ENCODE data around the gene JAG2.

The JAG2 gene

DNA sequence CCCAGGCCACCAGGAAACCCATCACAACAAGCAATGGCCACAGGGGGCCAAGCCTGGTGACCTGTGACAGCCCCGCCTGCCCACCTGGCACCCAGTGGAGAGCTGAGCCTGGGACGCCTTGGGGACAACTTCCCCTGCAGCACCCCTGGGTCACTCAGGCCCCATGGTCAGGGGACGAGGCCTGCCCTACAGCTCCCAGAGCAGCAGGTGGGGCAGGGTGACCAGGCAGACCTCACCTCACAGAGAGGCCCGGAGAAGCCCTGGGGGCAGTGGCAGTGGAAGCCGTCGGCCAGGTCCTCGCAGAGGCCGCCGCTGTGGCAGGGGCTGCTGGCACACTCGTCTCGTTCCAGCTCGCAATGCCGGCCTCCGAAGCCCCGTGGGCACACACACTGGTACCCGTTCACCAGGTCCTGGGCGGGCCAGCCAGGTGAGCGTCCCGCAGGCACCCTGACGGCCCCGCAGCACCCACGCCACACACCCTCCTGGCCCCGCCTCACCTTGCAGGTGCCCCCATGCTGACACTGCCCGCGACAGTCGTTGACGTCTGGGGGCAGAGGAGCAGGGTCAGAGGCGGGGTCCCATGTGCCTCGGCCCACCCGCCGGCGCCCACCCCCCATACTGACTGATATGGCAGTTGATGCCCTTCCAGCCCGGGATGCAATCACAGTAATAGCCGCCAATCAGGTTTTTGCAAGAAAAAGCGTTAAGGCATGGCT is 18.1 kb downstream of the JAG2 start:
- DNase-seq (ENCODE audit: low spot score), result no peak

DNA sequence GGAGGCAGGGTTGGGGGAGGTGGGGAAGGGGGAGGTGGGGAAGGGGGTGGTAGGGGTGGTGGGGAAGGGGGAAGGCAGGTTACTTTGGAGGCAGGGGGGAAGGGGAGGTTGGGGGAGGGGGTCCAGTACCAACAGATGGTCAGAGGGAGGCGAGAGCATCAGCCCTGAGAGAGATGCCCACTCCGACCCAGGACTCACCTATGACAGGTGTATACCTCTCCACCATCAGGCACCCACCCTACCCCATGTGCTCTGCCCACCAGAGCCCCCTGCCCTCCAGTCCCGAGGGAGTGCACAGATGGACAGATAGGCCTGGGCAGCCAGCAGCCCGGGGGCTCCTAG is 18.6 kb downstream of the JAG2 start:
- DNase-seq (ENCODE audit: low spot score), result no peak

DNA sequence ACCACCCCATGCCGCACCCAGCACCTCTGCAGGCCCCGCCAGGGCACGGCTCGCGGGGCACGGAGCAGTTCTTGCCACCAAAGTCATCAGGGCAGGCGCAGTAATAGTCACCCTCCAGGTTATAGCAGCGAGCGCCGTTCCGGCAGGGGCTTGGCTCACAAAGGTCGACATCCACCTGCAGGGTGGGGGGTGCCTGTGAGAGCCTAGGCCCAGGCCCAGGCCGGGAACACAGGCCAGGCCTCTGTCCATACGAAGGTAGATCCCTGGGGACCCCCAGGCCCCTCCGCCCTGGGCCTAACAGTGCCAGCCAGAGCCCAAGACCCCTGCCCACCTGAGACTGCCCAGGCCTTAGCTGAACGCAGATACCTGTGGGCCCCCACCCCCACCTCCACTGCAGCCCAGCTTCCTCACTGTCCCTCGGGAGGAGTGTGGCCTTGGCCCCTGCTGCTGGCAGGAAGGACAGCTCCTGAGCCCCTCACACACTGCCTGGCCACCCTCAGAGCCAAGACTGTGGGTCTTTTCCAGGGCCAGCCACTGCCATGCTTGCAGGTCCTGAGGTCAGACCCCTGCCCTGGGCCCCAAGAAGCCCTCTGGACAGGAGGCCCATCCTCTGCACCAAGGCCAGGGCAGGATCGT is 19.3 kb downstream of the JAG2 start:
- DNase-seq (ENCODE audit: low spot score), result no peak

DNA sequence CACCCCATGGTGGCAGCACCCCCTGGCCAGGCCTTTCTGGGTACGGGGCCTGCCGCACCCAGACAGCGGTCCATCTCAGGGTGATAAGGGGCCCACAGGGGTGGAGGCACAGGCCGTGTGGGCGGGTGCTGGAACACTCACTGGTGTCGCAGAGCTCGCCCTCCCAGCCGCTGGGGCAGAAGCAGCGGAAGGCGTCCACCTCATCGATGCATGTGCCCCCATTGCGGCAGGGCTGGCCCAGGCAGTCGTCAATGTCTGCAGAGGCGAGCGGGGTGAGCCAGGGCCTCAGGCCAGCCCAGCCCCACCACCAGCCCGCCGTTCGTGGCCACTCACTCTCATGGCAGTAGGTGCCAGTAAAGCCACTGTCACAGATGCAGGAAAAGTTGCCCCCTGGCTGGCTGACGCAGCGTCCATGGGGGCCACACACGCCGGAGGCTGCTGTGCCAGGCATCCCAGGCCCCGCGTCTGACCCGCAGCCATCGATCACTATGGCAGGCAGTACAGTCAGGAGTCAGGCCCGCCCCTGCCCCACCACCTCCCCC is 19.9 kb downstream of the JAG2 start:
- DNase-seq (ENCODE audit: low spot score), result no peak

DNA sequence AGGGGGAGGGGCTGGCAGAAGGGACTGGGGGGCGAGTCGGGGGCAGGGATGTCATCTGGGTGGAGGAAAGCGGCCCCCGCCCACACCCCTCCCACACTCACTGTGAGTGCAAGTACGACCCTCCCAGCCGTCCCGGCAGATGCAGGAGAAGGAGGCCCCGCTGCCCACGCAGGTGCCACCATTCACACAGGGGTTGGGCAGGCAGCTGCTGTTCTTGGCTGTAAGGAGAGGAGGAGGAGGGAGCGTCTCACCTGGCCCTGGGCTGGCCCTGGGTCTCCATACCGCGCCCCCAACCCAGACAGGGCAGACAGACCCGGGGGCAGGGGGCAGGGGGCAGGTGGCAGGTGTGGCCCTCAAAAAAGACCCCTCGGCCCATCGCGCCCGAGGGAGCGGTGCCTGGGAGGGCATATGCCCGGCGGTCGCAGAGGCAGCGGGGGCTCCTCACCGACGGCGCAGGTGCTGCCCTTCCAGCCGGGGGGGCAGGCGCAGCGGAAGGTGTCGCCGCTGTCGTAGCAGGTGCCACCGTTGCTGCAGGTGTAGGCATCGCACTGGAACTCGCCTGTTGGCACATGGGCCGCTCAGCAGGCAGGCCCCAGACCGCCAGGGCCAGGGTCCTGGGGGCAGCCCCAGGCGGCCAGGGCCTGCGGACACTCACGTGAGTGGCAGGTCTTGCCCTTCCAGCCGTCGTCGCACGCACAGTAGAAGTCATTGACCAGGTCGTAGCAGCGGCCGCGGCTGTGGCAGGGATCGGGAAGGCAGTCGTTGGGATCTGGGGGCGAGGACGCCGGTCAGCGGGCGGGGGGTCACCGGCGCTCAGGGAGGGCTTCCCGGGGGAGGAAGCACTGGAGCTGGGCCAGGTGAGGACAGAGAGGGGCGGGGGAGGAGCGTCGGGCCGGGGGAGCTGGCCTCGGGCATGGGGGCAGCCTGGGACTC is 20.6 kb downstream of the JAG2 start:
- no peak for DNase-seq (ENCODE audit: low spot score)

DNA sequence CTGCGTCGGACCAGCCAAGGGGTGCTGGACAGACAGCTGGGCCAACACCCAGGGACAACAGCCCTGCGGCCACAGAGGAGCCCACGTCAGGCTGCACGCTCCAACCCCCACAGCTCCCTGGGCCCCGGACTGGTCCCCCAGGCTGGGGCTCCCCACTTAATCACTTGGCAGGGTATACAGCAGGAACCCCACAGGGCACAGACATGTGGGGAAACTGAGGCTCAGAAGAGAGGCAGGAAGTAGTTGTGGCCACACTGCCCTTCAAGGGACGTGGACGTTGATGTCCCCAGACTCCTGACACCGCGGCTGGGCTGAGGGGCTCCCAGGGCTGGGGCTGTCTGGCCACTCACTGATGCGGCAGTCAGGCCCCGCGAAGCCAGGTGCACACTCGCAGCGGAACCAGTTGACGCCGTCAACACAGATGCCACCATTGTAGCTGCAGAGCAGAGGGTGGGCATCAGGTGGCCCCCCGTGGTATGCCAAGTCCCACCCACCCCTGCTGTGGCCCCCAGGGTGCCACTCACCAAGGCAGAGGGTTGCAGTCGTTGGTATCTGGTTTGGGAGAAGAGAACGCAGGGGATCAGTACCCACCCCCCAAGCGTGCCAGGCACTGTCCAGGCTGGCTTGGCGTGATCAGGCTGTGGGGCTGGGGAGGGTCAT is 21.5 kb downstream of the JAG2 start:
- no peak for DNase-seq (ENCODE audit: low spot score)

DNA sequence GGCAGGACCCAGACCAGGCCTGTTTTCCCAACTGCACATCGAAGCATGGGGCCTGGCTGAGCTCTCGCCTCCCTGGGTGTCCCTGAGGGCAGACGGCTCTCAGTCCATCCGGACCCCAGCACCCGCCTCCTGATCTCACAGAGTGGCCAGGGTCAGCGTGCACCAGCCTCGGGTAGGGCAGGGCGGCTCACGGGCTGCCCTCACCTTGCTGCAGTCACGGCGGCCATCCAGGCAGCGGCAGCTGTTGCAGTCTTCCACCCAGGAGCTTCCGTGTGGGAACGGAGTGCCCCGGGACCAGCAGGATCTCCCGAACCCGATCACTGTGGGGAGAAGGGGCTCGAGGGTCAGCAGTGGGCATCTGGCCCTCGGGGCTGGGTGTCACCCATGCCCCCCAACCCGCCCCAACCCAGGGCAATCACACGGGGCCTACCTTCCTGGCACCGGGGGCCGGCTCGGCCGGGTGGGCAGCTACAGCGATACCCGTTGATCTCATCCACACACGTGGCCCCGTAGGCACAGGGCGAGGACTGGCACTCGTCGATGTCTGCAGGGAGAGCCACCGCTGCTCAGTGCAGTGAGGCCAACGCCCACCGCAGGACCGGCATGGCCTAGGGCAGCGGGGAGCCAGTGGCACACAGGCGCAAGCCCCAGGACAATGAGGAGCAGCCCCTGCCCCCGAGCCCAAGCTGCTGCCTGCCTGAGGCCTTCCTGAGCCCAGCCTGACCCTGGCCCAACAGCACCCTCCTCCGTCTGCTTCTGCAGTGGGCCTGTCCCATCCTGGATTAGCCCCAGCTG is 22.2 kb downstream of the JAG2 start:
- DNase-seq (ENCODE audit: low spot score), result no peak

DNA sequence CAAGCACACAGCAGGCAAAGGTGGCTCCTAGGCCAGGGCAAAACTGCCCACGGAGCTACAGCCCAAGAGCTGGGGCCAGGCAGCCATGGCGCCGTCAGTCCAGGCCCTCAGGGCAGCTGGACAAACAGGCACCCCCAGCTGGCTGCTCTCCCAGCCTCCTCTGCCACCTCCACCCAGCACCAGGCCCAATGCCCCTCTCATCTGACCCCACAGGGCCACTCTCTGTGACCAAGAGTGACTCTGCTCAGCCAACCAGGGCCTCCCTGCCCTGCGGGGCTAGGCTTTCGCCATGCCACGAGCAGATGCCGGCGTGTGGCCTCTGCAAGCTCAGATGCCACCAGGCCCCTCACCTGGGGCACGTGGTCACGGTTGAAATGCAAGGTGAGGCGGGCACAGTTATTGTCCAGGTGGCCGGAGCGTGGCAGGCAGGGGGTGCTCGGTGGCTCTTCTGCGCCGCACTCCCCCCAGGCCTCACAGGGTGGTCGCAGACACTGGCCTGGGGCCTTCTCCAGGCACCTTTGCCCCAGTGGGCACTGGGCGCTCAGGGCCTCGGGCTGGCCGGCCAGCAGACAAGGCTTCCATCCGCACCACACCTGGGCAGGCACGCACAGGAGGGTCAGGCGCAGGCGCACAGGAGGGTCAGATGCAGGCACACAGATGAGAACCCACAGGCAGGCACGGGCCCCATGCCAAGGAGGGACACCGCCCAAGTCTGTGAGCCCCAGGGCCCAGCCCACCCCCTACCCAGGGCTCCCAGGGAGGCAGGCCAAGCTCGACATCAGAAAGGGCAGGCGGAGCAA is 23.0 kb downstream of the JAG2 start:
- DNase-seq (ENCODE audit: low spot score), result no peak

DNA sequence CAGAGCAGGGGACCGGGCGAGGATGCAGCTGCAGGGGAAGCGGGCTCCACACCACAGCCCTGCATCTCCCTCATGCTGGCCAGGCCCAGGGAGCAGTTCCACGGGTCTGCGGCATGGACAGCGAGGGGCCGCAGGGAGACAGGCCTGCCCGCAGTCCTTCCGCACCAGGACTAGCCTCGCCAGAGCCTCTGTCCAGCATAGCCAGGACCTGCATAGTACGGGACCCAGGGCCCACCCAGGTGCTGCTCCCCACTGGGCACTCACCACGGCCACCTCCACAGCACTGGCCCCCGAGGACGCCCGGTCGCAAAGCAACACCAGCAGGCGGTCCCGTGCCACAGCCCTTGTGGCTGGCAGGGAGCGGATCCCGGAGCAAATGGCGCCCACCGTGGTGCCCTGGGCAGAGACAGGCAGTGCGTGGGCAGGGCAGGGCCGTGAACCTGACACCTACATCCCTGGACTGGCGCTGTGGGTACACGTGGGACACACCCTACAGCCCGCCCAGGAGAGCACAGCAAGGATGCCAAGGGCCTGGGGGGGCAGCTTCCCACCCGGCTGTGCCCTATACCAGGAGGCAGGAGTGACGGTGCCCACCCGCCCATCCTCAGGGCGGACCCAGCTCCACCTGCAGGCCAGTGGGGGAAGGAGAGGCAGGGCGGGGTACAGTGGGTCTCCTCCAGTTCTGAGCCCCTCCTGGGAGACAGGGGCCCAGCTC is 23.8 kb downstream of the JAG2 start:
- no peak for DNase-seq (ENCODE audit: low spot score)

DNA sequence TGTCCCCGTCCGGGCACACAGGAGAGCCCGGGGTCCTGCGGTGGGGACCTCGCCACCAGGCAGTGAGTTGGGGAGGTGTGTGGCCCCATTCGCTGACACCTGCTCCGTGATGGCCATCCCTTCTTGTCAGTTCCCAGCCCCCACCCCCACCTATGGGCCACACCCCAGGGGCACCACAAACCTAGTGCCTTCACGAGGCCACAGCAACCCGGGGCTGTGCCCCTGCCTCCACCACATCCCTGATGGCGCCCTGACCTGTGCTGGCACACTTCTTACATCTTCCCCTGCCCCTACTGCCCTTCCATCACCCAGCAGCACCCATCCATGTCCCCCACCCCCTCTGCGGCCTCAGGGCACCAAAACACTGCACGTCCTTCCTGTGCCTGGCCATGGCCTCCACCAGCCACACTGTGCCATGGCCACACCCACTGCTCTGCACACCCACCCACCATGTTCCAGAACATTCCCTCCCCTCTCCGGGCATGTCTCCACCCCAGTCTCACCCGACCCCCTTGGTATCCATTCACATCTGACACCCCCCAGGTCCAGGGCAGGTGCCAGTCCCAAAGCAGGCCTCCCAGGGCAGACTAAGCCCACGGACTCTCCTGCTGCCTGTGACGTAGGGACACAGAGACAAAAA is 24.4 kb downstream of the JAG2 start:
- DNase-seq (ENCODE audit: low spot score), result no peak

DNA sequence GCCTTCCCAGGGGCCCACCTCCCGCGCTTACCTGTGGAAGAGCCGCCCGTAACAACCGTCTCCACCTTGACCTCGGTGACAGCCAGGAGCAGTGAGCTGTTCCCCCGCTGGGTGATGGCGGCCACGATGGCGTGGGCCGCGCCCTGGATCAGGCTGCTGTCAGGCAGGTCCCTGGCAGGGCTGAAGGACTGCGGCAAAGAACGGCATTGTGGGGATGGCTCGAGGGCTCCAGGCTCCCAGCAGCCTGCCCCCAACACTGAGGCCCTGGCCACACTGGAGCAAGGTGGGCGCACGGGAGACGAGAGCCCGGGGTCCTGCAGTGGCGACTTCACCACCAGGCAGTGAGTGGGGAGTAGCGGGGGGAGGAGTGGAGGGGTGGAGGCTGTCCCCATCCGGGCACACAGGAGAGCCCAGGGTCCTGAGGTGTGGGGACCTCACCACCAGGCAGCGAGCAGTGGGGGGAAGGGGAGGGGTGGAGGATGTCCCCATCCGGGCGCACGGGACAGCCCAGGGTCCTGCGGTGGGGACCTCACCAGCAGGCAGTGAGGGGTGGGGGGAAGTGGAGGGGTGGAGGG is 25.0 kb downstream of the JAG2 start:
- no peak for DNase-seq (ENCODE audit: low spot score)

DNA sequence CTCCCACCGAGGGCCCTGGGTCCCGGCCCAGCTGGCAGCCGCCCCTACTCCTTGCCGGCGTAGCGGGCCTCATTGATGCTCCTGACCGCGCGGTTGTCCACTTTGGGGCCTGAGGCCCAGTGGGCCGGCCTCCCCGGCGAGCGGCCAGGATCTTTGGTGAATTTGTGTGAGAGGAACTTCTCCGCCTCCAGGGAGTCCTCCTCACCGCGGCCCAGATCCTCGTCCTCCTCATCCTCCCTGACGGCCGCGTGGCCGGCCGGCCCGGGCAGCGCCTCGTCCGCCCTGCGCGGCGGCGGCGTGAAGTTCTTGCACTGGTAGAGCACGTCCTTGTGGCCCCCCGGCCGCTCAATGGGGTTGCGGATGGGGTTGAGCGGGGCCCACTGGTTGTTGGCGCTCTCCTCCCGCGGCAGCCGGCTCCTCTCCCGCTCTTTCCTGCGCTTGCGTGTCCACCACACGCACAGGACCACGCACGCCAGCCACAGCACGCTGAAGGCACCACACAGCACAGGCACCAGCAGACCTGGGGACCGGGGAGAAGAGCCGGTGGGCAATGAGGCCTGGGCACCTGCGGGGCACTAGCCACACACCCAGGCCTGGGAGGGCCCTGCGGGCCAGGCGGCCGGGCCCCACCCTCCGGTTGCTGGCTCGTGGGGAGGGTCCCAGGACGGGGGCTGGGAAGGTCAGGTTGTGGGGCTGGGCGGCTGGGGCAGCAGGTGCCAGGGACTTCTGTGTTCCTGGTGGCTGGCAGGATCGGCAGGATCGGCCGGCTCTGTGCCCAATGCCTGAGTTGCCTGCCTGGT is 25.7 kb downstream of the JAG2 start:
- DNase-seq (ENCODE audit: low spot score), result no peak

DNA sequence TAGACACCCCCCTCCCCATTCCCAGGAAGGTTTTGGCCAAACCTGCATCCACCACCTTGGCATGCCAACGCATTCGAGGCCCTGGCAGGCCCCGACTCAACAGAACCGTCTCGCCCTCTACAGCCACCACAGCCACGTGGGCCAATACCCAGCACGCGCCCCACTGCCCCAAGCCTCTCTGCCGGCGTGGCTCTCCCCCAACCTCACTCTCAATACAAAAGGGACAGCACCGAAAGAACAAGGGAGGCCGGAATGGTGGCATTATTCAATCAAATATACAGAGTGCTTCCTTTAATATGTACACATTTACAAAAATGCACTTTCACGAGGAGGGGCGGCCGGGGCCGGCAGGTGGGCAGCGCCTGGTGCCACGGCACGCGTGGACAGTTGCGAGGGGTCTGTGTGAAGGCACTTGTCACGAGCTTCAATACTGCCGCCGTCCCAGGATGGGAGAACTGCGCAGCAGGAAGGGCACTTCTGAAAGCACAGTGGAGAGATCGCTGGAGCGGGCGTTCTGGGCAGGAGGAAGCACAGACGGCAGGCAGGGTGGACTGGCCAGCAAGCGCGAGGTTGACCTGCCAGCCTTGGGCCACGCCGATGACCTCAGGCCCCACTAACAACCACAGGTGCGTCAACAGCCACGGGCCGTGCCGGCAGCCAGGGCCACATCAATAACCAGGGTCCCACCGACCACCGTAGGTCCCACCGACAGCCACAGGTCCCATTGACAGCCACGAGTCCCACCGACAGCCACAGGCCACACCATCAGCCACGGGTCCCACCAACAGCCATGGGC is 26.9 kb downstream of the JAG2 start:
- no peak for DNase-seq (ENCODE audit: low spot score)

DNA sequence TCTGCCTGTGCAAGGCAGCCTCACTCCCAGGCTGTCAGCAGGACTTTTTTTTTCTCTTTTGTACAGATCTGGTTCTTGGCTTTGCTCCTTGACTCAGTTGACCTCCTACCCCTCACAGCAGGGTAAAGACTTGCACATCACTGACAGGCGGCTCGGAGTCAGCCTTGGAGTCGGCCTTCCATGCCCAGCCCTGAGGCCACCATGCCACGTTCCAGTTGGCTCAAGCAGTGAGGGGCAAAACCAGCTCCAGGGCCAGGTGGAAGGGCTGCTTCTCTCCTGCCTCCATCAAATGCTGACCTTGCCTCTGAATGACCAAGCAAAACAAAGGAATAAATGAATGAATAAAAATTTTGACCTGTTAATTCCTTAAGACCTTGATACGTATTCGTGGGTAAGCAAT is 27.6 kb downstream of the JAG2 start:
- no peak for DNase-seq (ENCODE audit: low spot score)

DNA sequence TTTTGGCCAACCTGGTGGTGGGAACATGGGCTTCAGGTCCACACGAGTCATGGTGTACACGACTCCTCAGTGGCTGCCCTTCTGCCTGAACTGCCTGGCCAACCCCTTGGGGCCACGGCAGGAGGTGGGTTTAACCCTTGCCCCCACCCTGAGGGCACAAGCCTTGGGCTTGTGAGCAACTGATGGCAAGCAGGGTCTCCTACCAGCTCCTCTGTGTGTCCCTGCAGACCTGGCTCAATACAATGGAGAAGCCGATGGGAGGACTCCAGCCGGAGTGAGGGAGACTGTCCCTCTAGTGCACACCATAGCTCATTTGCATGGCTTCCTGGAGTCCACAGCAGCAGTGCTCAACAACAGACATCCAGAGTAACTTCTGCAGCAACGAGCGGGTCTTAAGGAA is 28.0 kb downstream of the JAG2 start:
- DNase-seq (ENCODE audit: low spot score), result no peak

DNA sequence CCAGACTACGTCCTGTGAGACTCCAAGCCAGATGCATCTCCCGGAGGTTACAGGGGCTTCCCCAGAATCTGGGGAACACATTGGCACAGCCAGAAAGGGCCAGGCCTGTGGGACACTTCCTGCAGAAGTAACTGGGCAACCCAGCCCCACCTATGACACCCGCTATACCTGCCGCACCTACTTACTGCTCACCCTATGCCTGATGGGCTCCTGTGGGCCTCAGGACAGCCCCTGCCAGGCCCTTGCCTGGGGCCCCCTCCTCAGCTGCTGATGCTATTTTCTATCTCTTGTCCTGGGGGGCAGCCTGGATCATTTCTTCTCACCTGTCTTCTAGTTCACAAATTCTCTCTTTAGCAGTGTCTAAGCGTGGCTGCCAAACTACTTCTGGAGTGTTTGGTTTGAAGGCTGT is 28.7 kb downstream of the JAG2 start:
- DNase-seq (ENCODE audit: low spot score), result no peak

DNA sequence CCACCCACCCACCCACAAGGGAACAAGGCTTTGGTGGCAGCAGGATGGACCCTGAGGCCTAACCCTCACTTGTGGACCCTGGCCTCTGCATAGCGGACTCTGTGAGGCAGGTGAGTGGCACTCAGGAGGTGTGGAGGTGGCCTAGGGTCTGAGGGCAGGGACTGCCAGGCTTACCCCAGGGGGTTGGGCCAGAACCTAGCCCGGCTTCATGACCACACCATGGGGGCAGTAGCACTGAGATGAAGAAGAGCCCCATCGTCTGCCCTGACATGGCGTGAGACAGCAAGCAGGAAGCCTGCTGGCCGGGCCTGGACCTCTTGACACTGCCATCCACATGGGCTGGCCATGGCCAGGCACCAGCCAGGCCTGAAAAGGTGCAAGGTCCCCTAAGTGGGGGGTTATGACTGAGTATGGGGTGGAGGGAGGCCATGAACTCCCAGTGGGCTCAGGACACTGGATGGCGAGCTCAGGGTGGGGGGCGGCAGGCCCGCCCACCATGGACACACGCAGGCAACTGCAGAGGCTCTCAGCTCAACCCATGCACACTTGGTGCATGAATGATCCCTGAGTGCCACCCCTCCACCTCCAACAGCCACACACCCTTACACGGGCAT is 29.3 kb downstream of the JAG2 start:
- DNase-seq (ENCODE audit: low spot score), result no peak

All from globus pallidus (tissue), 1 donor.